ENCODE results near the gene CNFN. TPM values are rescaled to one million over a fixed set of nuclear protein-coding genes. Genes with fewer than 3 reads are reported as not detected.

CNFN gene, protein sequence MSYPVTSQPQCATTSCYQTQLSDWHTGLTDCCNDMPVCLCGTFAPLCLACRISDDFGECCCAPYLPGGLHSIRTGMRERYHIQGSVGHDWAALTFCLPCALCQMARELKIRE
- total RNA-seq (2014; rRNA removed; shearing (Covaris generic)) = not detected in 2 replicates

DNA sequence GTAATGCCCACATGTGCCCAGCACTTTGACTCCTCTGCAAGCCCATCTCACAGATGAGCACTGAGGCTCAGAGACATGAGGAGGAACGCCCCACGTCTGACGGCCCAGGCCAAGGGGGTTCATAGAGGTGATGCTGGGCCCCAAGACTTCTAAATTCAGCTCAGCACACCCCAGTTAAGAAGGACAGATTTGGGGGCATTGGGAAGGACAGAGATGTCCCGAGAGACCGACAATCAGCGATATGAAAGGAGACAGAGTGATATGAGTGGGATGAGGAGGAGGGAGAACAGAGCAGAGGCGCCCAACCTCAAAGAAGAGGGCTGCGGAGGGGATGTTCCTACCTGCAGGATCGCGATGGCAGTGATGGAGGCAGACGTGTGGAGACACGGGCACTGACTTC, at the start of gene CNFN:
CNFN (minus strand) TSS at position 399 of the 400 bp plus-strand sequence. CDS start 1,260 bp downstream, outside the sequence.
- H3K27me3 ChIP-seq (replicated peaks) = peaks cover 23% of the 10 kb centered on the region
- no peak for DNase-seq (ENCODE audit: low read depth in 1 of 2, low spot score in 2 of 2)
- no peak within 1 kb of the TSS for H3K27ac ChIP-seq
- no peaks in the 10 kb centered on the region for H3K36me3 ChIP-seq
- no peaks in the 10 kb centered on the region for H3K9me3 ChIP-seq (replicated peaks)
- H3K4me3 ChIP-seq = no peak within 1 kb of the TSS
- peaks cover 6% of the 10 kb centered on the region for H3K4me1 ChIP-seq (replicated peaks)

DNA sequence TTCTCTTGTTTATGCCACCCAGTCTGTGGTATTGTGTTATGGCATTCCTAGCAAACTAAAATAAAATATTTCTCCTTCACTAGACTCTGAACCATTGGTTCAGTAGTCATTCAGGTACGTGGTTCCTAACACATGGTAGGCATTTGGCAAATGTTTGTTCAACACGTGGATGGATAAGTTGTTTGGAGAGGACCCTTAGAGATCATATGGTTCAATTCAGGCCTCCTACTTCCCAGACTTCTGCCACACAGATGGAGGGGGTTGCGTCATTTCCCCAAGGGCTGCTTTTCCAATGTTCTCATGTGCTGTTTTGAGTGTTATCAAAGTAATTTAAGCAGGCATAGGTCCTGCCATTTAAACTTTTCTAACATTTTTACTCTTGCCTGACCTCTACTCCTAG, 45.9 kb upstream of the CNFN start:
- no peak for DNase-seq (ENCODE audit: low read depth in 1 of 2, low spot score in 2 of 2)
- no peaks in the 10 kb centered on the region for H3K36me3 ChIP-seq
- H3K27ac ChIP-seq = no peak overlapping the region
- H3K4me1 ChIP-seq (replicated peaks) = no peaks in the 10 kb centered on the region
- no peaks in the 10 kb centered on the region for H3K9me3 ChIP-seq (replicated peaks)
- H3K4me3 ChIP-seq = no peak overlapping the region
- no peaks in the 10 kb centered on the region for H3K27me3 ChIP-seq (replicated peaks)

DNA sequence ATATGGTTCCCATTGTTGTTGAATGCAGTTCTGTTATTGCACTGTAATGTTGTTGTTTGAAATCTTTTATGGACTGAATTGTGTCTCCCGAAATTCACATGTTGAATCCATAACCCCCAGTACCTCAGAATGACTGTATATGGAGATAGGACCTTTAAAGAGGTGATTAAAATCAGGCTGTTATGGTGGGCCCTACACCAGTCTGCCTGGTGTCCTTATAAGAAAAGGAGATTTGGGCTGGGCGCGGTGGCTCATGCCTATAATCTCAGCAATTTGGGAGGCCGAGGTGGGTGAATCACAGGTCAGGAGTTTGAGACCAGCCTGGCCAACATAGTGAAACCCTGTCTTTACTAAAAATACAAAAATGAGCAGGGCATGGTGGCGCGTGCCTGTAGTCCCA, 45.2 kb upstream of the CNFN start:
- Histone ChIP-seq H3K4me1 (replicated peaks) (no peaks in the 10 kb centered on the region), H3K9me3 (replicated peaks) (no peaks in the 10 kb centered on the region), H3K36me3 (no peaks in the 10 kb centered on the region), H3K27me3 (replicated peaks) (no peaks in the 10 kb centered on the region), H3K27ac (no peak overlapping the region), H3K4me3 (no peak overlapping the region)
- DNase-seq (ENCODE audit: low read depth in 1 of 2, low spot score in 2 of 2) = no peak

DNA sequence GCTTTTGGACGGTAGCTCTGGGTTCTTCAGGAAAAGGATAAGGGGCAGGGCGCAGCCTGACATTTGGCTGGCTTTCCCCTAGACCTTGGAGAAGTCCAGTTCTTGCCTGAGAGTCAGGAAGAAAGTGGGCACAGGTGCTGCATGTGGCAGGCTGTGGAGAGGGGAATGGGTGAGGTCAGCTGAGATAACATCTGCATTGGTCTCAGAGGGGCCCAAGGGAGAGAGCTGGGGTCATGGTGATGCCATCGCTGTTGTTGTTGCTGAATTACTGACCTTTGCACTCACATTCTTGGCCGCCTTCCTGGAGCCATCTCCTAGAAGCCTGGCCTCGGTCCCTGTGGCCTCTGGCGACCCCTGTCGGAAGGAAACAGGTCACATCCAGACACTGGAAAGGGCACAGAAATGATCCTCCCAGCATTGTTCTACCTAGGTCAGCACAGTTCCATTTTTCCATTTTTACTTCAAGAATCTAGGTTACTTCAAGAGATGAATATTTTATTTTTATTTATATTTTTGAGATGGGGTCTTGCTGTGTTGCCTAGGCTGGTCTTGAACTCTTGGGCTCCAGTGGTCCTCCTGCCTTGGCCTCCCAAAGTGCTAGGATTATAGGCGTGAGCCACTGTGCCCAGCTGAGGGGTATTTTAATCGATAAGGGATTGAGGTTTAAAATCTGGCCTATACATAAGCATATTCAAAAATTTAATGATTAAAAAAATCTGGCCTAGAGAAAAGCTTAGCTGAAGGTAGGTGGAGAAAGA, 43.6 kb upstream of the CNFN start:
- Histone ChIP-seq H3K27ac (no peak overlapping the region), H3K27me3 (replicated peaks) (no peaks in the 10 kb centered on the region), H3K4me1 (replicated peaks) (no peaks in the 10 kb centered on the region), H3K36me3 (no peaks in the 10 kb centered on the region), H3K9me3 (replicated peaks) (no peaks in the 10 kb centered on the region), H3K4me3 (no peak overlapping the region)
- DNase-seq (ENCODE audit: low read depth in 1 of 2, low spot score in 2 of 2) = no peak

DNA sequence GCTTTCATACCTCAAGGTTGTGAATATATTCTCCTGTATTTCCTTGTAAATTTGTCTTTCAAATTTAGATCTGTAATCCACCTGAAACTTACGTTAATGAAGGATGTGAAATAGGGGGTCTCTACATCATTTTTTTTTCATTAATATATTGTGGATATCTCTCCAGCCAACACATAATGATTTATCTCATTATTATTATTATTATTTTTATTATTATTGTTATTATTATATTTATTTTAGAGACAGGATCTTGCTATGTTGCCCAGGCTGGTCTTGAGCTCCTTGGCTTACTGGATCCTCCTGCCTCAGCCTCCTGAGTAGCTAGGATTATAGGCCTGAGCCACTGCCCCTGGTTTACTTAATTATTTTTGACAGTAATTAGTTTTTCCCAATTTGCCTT, 41.4 kb upstream of the CNFN start:
- no peaks in the 10 kb centered on the region for H3K9me3 ChIP-seq (replicated peaks)
- H3K4me3 ChIP-seq = no peak overlapping the region
- H3K36me3 ChIP-seq = no peaks in the 10 kb centered on the region
- no peaks in the 10 kb centered on the region for H3K27me3 ChIP-seq (replicated peaks)
- no peak for DNase-seq (ENCODE audit: low read depth in 1 of 2, low spot score in 2 of 2)
- H3K4me1 ChIP-seq (replicated peaks) = no peaks in the 10 kb centered on the region
- no peak overlapping the region for H3K27ac ChIP-seq

DNA sequence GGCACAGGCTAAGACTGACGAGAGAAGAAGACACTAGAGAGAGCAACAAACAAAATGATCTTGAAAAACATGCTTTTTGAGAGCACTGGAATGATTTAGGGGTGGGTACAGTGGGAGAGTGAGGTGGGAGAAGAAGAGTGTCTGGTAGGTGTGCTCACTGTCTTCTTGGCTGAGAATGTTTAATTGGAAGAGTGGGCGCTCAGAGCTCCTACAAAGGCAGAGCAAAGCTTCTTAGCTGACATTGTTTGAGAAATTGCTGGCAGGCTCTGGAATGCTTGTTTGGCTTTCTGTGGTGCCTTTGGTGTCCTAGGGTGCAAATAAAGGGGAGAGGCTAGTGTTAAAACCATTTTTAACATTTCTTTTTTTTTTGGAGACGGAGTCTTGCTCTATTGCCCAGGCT, 38.6 kb upstream of the CNFN start:
- H3K4me1 ChIP-seq (replicated peaks) = peaks cover 5% of the 10 kb centered on the region
- H3K9me3 ChIP-seq (replicated peaks) = no peaks in the 10 kb centered on the region
- peaks cover 3% of the 10 kb centered on the region; the same call in 1 of the 2 replicates for H3K36me3 ChIP-seq
- no peak overlapping the region for H3K4me3 ChIP-seq
- no peak overlapping the region for H3K27ac ChIP-seq
- no peaks in the 10 kb centered on the region for H3K27me3 ChIP-seq (replicated peaks)
- DNase-seq (ENCODE audit: low read depth in 1 of 2, low spot score in 2 of 2) = no peak

DNA sequence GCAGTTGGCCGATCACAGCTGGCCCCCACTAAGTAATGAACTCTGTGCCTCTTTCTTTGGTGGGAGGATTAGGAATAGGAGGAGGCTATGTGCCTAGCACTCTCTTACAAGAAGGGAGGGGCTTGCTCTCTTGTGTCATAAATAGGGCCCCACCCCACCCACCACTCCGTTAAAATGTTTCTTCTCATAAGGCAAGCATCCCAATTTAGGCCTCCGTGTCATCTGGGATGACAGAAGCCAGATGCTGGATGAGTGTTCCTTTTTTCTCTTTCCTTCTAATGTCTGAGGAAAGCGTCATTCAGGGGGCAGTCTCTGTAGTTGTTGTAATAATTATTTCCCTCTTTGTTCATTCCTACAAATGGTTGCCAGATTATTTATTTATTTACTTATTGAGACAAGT, 37.2 kb upstream of the CNFN start, which contains the start of gene LIPE:
LIPE (minus strand) TSS at position 76 of the 400 bp plus-strand sequence. CDS start 239 bp downstream, outside the sequence.
- no peak within 1 kb of the TSS for H3K4me3 ChIP-seq
- H3K27ac ChIP-seq = no peak within 1 kb of the TSS
- H3K27me3 ChIP-seq (replicated peaks) = no peaks in the 10 kb centered on the region
- peaks cover 3% of the 10 kb centered on the region; the same call in 1 of the 2 replicates for H3K36me3 ChIP-seq
- no peaks in the 10 kb centered on the region for H3K9me3 ChIP-seq (replicated peaks)
- peaks cover 16% of the 10 kb centered on the region for H3K4me1 ChIP-seq (replicated peaks)
- no peak for DNase-seq (ENCODE audit: low read depth in 1 of 2, low spot score in 2 of 2)

DNA sequence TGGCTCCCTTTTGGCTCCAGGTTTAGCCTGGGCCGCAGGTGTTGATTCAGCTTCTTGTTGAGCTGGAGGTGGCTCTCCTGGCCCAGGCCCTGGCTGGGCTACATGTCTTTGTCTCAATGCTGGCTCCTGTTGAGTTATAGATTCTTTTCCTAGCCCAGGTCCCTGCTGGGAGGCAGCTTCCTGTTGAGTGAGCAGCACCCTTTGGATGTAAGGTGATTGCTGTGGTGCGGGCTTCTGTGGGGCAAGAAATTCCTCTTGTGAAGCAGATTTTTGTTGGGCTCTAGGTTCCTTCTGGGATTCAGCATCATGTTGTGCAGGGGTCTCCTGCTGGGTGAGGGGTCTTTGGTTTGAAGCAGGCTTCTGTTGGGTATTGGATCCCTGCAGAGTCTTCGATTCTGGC, 36.5 kb upstream of the CNFN start:
- no peaks in the 10 kb centered on the region for H3K27me3 ChIP-seq (replicated peaks)
- no peak overlapping the region for H3K27ac ChIP-seq
- DNase-seq (ENCODE audit: low read depth in 1 of 2, low spot score in 2 of 2) = no peak
- no peak overlapping the region for H3K4me3 ChIP-seq
- peaks cover 3% of the 10 kb centered on the region; the same call in 1 of the 2 replicates for H3K36me3 ChIP-seq
- H3K9me3 ChIP-seq (replicated peaks) = no peaks in the 10 kb centered on the region
- peaks cover 18% of the 10 kb centered on the region for H3K4me1 ChIP-seq (replicated peaks)

DNA sequence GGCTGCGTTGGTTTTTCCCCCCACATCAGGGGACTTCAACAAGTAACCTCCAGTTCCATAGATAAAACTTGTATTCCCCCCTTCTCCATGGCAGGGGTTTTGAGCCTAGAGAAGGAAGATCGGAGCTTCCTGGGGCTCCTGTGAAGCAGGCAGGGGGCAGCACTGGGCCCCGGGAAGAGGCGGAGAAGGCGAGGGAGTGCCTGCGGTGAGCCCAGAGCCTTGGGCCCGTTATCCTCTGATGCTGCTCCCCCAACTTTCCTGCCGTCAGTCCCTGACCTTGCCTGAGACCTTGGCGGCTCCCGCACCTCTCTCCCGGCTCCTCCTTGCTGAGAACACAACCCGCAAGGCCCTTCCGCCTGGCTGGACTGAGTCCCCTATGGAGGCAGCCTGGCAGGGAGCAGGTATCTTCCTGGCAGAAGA, 34.6 kb upstream of the CNFN start:
- Histone ChIP-seq H3K4me1 (replicated peaks) (peaks cover 18% of the 10 kb centered on the region), H3K4me3 (no peak overlapping the region), H3K9me3 (replicated peaks) (no peaks in the 10 kb centered on the region), H3K27me3 (replicated peaks) (no peaks in the 10 kb centered on the region), H3K36me3 (peaks cover 3% of the 10 kb centered on the region; the same call in 1 of the 2 replicates), H3K27ac (no peak overlapping the region)
- DNase-seq (ENCODE audit: low read depth in 1 of 2, low spot score in 2 of 2) = no peak

DNA sequence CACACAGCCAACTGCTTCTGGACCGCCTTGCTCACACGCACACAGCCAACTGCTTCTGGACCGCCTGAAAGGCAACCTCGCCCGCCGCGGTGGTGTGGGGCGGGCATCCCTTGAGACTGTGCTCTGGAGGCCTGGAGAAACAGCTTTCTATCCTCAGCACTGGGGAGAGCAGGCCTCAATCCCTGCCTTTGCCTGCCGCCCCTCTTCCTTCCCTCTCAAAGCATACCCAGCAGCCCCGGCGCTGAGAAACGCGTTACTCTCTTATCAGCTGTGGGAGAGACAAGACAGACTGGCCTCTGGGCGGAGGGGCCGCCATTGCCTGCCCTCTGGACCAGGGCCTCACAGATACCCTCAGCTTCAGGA, 34.2 kb upstream of the CNFN start:
- Histone ChIP-seq H3K9me3 (replicated peaks) (no peaks in the 10 kb centered on the region), H3K36me3 (peaks cover 3% of the 10 kb centered on the region; the same call in 1 of the 2 replicates), H3K4me3 (no peak overlapping the region), H3K4me1 (replicated peaks) (peaks cover 18% of the 10 kb centered on the region), H3K27ac (no peak overlapping the region), H3K27me3 (replicated peaks) (no peaks in the 10 kb centered on the region)
- DNase-seq (ENCODE audit: low read depth in 1 of 2, low spot score in 2 of 2) = no peak

DNA sequence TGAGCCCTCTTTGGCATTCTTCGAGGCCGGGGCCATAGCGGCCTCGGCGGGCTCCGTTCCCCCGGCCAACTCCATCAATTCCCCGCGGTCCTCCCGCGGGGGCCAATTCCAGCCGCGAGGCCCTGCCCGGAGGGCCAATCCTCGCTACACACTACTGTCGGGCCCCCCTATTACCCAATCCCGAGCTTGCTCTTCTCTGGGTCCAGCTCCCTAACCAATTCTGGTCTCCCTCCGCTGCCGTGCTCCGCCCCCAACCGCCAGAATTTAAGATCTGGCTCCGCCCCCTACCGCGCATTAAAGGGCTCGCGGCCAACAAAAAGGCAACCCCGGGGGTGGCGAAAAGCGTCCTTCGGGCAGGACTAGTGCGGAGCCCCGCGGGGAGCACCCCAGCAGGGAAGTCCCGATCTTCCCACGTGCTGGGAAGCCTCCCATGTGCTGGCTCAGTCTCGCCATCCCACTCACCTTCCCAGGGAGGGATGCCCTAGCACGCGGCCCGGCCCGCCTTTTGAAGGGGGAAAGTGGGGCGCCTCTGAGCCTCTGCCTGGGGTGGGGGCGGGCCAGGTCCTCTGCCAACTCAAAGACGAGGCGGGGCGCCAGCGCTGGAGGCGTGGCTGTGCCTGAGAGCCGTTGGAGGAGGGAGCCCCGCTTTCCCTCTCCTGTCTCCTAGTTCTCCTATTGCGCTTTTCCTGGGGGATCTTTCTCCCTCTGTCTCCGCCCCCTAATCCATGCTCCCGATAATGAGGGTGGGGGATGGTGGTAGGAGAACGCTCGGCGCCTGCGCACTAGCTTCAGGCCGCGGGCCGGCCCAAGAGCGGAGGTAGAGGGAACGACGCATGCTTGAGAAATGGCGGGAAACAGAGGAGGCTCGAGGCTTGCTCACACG, 33.6 kb upstream of the CNFN start:
- H3K36me3 ChIP-seq = peaks cover 3% of the 10 kb centered on the region; the same call in 1 of the 2 replicates
- H3K4me3 ChIP-seq = peak overlapping the region; percentile 62
- H3K9me3 ChIP-seq (replicated peaks) = no peaks in the 10 kb centered on the region
- no peak overlapping the region for H3K27ac ChIP-seq
- peak; percentile 88 to 94 for DNase-seq (ENCODE audit: low read depth in 1 of 2, low spot score in 2 of 2)
- H3K4me1 ChIP-seq (replicated peaks) = peaks cover 18% of the 10 kb centered on the region
- H3K27me3 ChIP-seq (replicated peaks) = no peaks in the 10 kb centered on the region

DNA sequence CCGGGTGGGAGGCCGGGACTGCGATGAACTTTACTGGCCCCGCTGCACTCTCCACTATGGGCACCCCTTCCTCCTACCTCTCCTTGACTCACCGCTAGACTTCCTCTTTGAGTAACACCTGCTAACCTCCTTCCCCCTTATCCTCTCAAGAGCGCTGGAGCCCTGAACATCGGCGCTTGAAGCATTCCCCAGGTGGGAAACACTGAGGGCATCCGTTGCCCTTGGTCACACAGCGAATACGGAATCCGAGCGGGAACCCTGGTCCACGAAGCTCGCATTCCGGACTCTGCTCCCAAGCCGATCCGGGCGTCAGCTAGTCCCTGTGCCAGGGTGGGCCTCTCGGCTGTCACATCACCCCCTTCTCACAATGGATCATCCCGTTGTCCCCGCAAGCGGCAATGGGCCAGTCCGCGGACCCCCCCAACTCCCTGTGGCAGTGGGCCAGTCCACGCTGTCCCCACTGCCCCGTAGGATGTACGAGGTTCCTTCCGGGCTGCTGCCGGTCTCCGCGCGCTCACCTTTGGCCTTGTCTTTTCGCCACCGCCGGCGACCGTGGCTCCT, 32.9 kb upstream of the CNFN start:
- peak; percentile 18 to 52 for DNase-seq (ENCODE audit: low read depth in 1 of 2, low spot score in 2 of 2)
- Histone ChIP-seq H3K36me3 (peaks cover 3% of the 10 kb centered on the region; the same call in 1 of the 2 replicates), H3K4me1 (replicated peaks) (peaks cover 18% of the 10 kb centered on the region), H3K4me3 (peak overlapping the region; percentile 62), H3K27me3 (replicated peaks) (no peaks in the 10 kb centered on the region), H3K27ac (no peak overlapping the region), H3K9me3 (replicated peaks) (no peaks in the 10 kb centered on the region)

DNA sequence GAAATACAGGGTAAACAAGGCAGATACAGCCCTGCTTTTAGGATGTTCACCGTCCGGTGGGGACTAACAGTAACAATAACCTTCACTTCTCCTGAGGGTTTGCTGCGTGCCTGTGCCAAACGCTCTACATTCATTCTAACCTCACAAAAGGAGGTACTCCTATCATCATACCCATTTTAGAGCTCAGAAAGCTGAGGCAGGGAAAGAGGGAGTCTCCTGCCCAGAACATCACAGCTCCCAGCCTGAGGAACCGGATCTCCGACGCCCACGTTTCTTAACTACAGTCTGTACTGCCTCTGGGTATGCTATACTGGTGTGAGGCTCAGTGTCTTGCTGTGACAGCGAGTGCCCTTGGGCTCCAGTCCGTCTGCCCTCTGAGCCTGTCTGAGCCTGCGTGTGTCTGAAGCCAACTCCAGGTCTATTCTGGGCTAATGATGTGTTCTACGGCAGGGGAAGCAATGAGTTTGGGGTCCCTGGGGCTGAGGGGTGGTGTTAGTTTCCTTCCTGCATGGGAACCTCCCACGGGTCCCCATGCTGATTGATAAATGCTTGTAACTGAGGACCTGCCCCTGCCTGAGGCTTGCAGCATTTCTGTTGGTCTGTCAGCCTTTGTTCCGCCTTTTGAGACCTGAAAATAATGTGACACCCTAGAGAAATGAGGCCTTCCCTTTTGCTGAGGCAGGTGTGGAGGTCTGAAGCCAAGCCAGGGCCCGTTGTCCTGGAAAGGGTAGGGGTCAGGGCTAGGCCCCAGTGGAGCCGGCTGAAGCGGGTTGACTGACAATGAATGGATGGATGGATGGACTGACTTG, 32.2 kb upstream of the CNFN start:
- Histone ChIP-seq H3K4me1 (replicated peaks) (peaks cover 18% of the 10 kb centered on the region), H3K4me3 (peak overlapping the region; percentile 62), H3K36me3 (peaks cover 3% of the 10 kb centered on the region; the same call in 1 of the 2 replicates), H3K27ac (no peak overlapping the region), H3K27me3 (replicated peaks) (no peaks in the 10 kb centered on the region), H3K9me3 (replicated peaks) (no peaks in the 10 kb centered on the region)
- no peak for DNase-seq (ENCODE audit: low read depth in 1 of 2, low spot score in 2 of 2)
